WTC11 (cell line): Measurements from ENCODE around the gene CADM1. TPM values are rescaled to one million over a fixed set of nuclear protein-coding genes. Genes with fewer than 3 reads are reported as not detected.

ENCODE experiments used
- ATAC-seq: fragments of 200-7000 bp; cut with Tn5 transposase; 2 replicates; pipeline ENCODE4 v1.10.0; 2021; ENCODE audit warnings: mild to moderate bottlenecking, moderate library complexity
- CTCF ChIA-PET: fragments of 300-600 bp; sonication (Branson Sonifier 250); formaldehyde crosslinking; loops from one replicate; lab custom pipeline; 2021; ENCODE audit warnings: antibody characterized with exemption; lab: Charles Lee
- POLR2A ChIA-PET: fragments of 350-600 bp; sonication (Branson Sonifier 250); formaldehyde crosslinking; loops from one replicate; lab custom pipeline; 2021; ENCODE audit warnings: antibody characterized with exemption; lab: Charles Lee
- DNase-seq: peaks from one replicate; pipeline ENCODE4 v3.0.0; 2021; ENCODE audit warnings: low spot score
- H3K27ac Mint-ChIP-seq: 2 replicates; pipeline ENCODE4 v1.8.0; 2021; ENCODE audit warnings: mixed read lengths
- H3K27me3 Mint-ChIP-seq: 2 replicates; pipeline ENCODE4 v1.8.0; 2021; ENCODE audit warnings: low read depth, mild to moderate bottlenecking, moderate library complexity, mixed read lengths
- H3K36me3 Mint-ChIP-seq: 2 replicates; pipeline ENCODE4 v1.8.0; 2021; ENCODE audit warnings: mixed read lengths
- H3K4me1 Mint-ChIP-seq: 2 replicates; pipeline ENCODE4 v1.8.0; 2022; ENCODE audit warnings: mixed read lengths
- H3K4me3 Mint-ChIP-seq: 2 replicates; pipeline ENCODE4 v1.8.0; 2021; ENCODE audit warnings: mild to moderate bottlenecking, moderate library complexity, mixed read lengths
- H3K9me3 Mint-ChIP-seq: 2 replicates; pipeline ENCODE4 v1.8.0; 2021; ENCODE audit warnings: mixed read lengths
- ATF1 ChIP-seq: sonication (generic); formaldehyde crosslinking; IDR thresholded peaks from 2 replicates; pipeline ENCODE4 v1.8.1; 2023; ENCODE audit warnings: mild to moderate bottlenecking, moderate library complexity, missing genetic modification reagents
- ELF4 ChIP-seq: sonication (generic); formaldehyde crosslinking; IDR thresholded peaks from 2 replicates; pipeline ENCODE4 v1.8.1; 2022; ENCODE audit warnings: low read depth, mild to moderate bottlenecking, moderate library complexity, missing genetic modification reagents
- FOXK1 ChIP-seq: sonication (generic); formaldehyde crosslinking; IDR thresholded peaks from 2 replicates; pipeline ENCODE4 v1.8.0; 2022; ENCODE audit warnings: mild to moderate bottlenecking, moderate library complexity, missing genetic modification reagents
- JUN ChIP-seq: sonication (generic); formaldehyde crosslinking; IDR thresholded peaks from 2 replicates; pipeline ENCODE4 v1.8.0; 2023; ENCODE audit warnings: mild to moderate bottlenecking, missing genetic modification reagents
- SMAD3 ChIP-seq: sonication (generic); formaldehyde crosslinking; IDR thresholded peaks from 2 replicates; pipeline ENCODE4 v1.8.0; 2022; ENCODE audit warnings: missing genetic modification reagents, mild to moderate bottlenecking, borderline replicate concordance
- ZNF219 ChIP-seq: sonication (generic); formaldehyde crosslinking; IDR thresholded peaks from 2 replicates; pipeline ENCODE4 v1.8.0; 2023; ENCODE audit warnings: missing genetic modification reagents, mild to moderate bottlenecking, borderline replicate concordance
- ZNF263 ChIP-seq: sonication (generic); formaldehyde crosslinking; IDR thresholded peaks from 2 replicates; pipeline ENCODE4 v1.8.1; 2022; ENCODE audit warnings: low read depth, mild to moderate bottlenecking, moderate library complexity, missing genetic modification reagents
- ZNF423 ChIP-seq: fragments of 250-450 bp; sonication (Bioruptor Pico); IDR thresholded peaks from 2 replicates; pipeline ENCODE4 v2.1.2; 2022; ENCODE audit warnings: mild to moderate bottlenecking, moderate library complexity
- total RNA-seq: library from RNA; stranded (reverse); gene quantifications from 3 replicates; pipeline ENCODE4 v1.2.3, GENCODE V29; 2021
- TF ChIP-seq, protein P1 (sequence below): sonication (generic); formaldehyde crosslinking; IDR thresholded peaks from 2 replicates; pipeline ENCODE4 v1.8.1; 2023; ENCODE audit warnings: mild to moderate bottlenecking, moderate library complexity, missing genetic modification reagents
- TF ChIP-seq, protein P2 (sequence below): sonication (generic); formaldehyde crosslinking; IDR thresholded peaks from 2 replicates; pipeline ENCODE4 v1.8.1; 2022; ENCODE audit warnings: missing genetic modification reagents, borderline replicate concordance
- TF ChIP-seq, protein P3 (sequence below): sonication (generic); formaldehyde crosslinking; IDR thresholded peaks from 2 replicates; pipeline ENCODE4 v1.8.1; 2023; ENCODE audit warnings: mild to moderate bottlenecking, missing genetic modification reagents, moderate library complexity
- TF ChIP-seq, protein P4 (sequence below): fragments of 250-450 bp; sonication (Bioruptor Pico); conservative IDR thresholded peaks from 2 replicates; pipeline ENCODE4 v1.9.0; 2021; ENCODE audit warnings: mild to moderate bottlenecking
- TF ChIP-seq, protein P5 (sequence below): sonication (generic); formaldehyde crosslinking; IDR thresholded peaks from 2 replicates; pipeline ENCODE4 v1.8.1; 2023; ENCODE audit warnings: mild to moderate bottlenecking, missing genetic modification reagents
- TF ChIP-seq, protein P6 (sequence below): sonication (generic); formaldehyde crosslinking; IDR thresholded peaks from 2 replicates; pipeline ENCODE4 v1.8.1; 2022; ENCODE audit warnings: mild to moderate bottlenecking, moderate library complexity, missing genetic modification reagents
- TF ChIP-seq, protein P7 (sequence below): sonication (generic); formaldehyde crosslinking; IDR thresholded peaks from 2 replicates; pipeline ENCODE4 v1.8.0; 2023; ENCODE audit warnings: missing genetic modification reagents
- TF ChIP-seq, protein P8 (sequence below): sonication (generic); formaldehyde crosslinking; conservative IDR thresholded peaks from 2 replicates; pipeline ENCODE4 v1.8.1; 2022; ENCODE audit warnings: mild to moderate bottlenecking, missing genetic modification reagents

CADM1 gene
- total RNA-seq, 1 experiment from 2014 or later, result 26.8 TPM

DNA sequence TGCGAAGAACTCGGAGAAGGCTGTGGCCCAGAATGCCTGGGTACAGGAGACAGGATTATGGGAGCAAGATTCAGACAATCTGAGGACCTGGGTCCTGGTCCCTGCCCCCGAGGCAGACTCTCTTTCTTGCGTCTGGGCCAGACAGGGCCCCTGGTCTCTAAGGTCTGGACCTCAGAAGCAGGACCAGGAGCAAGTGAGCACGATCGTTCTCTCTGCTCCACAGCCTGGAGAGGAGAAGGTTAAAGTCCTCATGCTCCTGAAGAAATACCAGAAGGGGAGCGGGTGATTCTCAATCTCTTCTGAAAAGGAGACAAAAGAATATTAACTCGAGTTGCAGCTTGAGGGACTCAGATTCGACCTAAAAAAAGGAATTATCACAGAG, 349.9 kb downstream of the CADM1 start:
- peaks cover 9% of the 10 kb centered on the region; the same call in 1 of the 2 replicates for H3K4me1 Mint-ChIP-seq
- H3K9me3 Mint-ChIP-seq, result peaks cover 8% of the 10 kb centered on the region
- ChIA-PET POLR2A (no interaction called here), CTCF (interaction anchor here (0.7 kb wide), 2 partner anchors 585 to 994 kb away, joined by 3 read pairs; no protein-coding TSS in a partner anchor)
- TF ChIP-seq ATF1 (CRISPR knock-in tag) (no peak), JUN (CRISPR knock-in tag) (no peak), ZNF263 (CRISPR knock-in tag) (no peak), ZNF423 (CRISPR knock-in tag) (no peak), SMAD3 (no peak), ELF4 (CRISPR knock-in tag) (no peak), FOXK1 (CRISPR knock-in tag) (no peak), ZNF219 (CRISPR knock-in tag) (no peak)
- TF ChIP-seq, protein P1, sequence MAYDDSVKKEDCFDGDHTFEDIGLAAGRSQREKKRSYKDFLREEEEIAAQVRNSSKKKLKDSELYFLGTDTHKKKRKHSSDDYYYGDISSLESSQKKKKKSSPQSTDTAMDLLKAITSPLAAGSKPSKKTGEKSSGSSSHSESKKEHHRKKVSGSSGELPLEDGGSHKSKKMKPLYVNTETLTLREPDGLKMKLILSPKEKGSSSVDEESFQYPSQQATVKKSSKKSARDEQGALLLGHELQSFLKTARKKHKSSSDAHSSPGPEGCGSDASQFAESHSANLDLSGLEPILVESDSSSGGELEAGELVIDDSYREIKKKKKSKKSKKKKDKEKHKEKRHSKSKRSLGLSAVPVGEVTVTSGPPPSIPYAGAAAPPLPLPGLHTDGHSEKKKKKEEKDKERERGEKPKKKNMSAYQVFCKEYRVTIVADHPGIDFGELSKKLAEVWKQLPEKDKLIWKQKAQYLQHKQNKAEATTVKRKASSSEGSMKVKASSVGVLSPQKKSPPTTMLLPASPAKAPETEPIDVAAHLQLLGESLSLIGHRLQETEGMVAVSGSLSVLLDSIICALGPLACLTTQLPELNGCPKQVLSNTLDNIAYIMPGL (CRISPR knock-in tag), result no peak
- TF ChIP-seq, protein P2, sequence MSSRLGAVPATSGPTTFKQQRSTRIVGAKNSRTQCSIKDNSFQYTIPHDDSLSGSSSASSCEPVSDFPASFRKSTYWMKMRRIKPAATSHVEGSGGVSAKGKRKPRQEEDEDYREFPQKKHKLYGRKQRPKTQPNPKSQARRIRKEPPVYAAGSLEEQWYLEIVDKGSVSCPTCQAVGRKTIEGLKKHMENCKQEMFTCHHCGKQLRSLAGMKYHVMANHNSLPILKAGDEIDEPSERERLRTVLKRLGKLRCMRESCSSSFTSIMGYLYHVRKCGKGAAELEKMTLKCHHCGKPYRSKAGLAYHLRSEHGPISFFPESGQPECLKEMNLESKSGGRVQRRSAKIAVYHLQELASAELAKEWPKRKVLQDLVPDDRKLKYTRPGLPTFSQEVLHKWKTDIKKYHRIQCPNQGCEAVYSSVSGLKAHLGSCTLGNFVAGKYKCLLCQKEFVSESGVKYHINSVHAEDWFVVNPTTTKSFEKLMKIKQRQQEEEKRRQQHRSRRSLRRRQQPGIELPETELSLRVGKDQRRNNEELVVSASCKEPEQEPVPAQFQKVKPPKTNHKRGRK (CRISPR knock-in tag), result no peak
- TF ChIP-seq, protein P3, sequence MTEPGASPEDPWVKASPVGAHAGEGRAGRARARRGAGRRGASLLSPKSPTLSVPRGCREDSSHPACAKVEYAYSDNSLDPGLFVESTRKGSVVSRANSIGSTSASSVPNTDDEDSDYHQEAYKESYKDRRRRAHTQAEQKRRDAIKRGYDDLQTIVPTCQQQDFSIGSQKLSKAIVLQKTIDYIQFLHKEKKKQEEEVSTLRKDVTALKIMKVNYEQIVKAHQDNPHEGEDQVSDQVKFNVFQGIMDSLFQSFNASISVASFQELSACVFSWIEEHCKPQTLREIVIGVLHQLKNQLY (CRISPR knock-in tag), result no peak
- TF ChIP-seq, protein P4, sequence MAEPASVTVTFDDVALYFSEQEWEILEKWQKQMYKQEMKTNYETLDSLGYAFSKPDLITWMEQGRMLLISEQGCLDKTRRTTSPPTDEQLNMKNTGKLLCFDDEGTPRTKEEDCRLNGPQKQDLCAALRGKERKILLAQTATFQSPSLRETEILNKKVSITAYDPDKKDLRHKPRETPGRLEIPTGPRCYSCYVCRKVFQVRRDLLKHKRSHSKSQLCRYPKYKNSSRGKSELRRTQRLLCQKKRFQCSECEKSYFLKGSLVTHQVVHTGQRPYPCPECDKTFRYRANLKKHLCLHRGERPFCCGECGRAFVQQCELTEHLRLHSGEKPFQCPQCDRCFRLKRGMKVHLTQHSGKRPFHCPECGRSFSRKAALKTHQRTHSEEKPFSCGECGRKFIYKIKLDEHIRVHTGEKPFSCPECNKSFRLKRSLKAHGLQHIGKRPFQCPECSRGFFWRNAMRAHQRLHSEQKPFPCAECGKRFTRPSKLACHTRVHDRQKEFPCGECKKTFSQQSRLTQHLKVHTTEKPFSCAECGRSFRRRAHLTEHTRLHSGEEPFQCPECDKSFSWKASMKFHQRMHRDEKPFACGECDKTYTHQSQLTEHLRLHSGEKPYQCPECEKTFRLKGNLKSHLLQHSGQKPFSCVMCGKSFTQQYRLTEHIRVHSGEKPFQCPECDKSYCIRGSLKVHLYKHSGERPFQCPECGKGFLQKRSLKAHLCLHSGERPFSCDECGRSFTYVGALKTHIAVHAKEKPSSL (CRISPR knock-in tag), result no peak
- TF ChIP-seq, protein P5, sequence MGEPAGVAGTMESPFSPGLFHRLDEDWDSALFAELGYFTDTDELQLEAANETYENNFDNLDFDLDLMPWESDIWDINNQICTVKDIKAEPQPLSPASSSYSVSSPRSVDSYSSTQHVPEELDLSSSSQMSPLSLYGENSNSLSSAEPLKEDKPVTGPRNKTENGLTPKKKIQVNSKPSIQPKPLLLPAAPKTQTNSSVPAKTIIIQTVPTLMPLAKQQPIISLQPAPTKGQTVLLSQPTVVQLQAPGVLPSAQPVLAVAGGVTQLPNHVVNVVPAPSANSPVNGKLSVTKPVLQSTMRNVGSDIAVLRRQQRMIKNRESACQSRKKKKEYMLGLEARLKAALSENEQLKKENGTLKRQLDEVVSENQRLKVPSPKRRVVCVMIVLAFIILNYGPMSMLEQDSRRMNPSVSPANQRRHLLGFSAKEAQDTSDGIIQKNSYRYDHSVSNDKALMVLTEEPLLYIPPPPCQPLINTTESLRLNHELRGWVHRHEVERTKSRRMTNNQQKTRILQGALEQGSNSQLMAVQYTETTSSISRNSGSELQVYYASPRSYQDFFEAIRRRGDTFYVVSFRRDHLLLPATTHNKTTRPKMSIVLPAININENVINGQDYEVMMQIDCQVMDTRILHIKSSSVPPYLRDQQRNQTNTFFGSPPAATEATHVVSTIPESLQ (CRISPR knock-in tag), result no peak
- TF ChIP-seq, protein P6, sequence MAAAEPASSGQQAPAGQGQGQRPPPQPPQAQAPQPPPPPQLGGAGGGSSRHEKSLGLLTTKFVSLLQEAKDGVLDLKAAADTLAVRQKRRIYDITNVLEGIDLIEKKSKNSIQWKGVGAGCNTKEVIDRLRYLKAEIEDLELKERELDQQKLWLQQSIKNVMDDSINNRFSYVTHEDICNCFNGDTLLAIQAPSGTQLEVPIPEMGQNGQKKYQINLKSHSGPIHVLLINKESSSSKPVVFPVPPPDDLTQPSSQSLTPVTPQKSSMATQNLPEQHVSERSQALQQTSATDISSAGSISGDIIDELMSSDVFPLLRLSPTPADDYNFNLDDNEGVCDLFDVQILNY, result no peak
- TF ChIP-seq, protein P7, sequence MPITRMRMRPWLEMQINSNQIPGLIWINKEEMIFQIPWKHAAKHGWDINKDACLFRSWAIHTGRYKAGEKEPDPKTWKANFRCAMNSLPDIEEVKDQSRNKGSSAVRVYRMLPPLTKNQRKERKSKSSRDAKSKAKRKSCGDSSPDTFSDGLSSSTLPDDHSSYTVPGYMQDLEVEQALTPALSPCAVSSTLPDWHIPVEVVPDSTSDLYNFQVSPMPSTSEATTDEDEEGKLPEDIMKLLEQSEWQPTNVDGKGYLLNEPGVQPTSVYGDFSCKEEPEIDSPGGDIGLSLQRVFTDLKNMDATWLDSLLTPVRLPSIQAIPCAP (CRISPR knock-in tag), result no peak
- TF ChIP-seq, protein P8, sequence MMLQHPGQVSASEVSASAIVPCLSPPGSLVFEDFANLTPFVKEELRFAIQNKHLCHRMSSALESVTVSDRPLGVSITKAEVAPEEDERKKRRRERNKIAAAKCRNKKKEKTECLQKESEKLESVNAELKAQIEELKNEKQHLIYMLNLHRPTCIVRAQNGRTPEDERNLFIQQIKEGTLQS (CRISPR knock-in tag), result no peak
- DNase-seq (no peak), ATAC-seq (no peak)
- no peaks in the 10 kb centered on the region; the same call in 1 of the 2 replicates for H3K36me3 Mint-ChIP-seq
- no peak overlapping the region for H3K27ac Mint-ChIP-seq
- H3K4me3 Mint-ChIP-seq, result no peak overlapping the region
- H3K27me3 Mint-ChIP-seq, result peaks cover 6% of the 10 kb centered on the region; the same call in 1 of the 2 replicates
